WTC11 (cell line): ENCODE measurements around the gene OXGR1. TPM values are rescaled to one million over a fixed set of nuclear protein-coding genes. Genes with fewer than 3 reads are reported as not detected.

Source experiments
- ATAC-seq: fragments of 200-7000 bp; cut with Tn5 transposase; 2 replicates; pipeline ENCODE4 v1.10.0; 2021; ENCODE audit warnings: mild to moderate bottlenecking, moderate library complexity
- CTCF ChIA-PET: fragments of 300-600 bp; sonication (Branson Sonifier 250); formaldehyde crosslinking; loops from one replicate; lab custom pipeline; 2021; ENCODE audit warnings: antibody characterized with exemption; lab: Charles Lee
- POLR2A ChIA-PET: fragments of 350-600 bp; sonication (Branson Sonifier 250); formaldehyde crosslinking; loops from one replicate; lab custom pipeline; 2021; ENCODE audit warnings: antibody characterized with exemption; lab: Charles Lee
- DNase-seq: peaks from one replicate; pipeline ENCODE4 v3.0.0; 2021; ENCODE audit warnings: low spot score
- H3K27ac Mint-ChIP-seq: 2 replicates; pipeline ENCODE4 v1.8.0; 2021; ENCODE audit warnings: mixed read lengths
- H3K27me3 Mint-ChIP-seq: 2 replicates; pipeline ENCODE4 v1.8.0; 2021; ENCODE audit warnings: low read depth, mild to moderate bottlenecking, moderate library complexity, mixed read lengths
- H3K36me3 Mint-ChIP-seq: 2 replicates; pipeline ENCODE4 v1.8.0; 2021; ENCODE audit warnings: mixed read lengths
- H3K4me1 Mint-ChIP-seq: 2 replicates; pipeline ENCODE4 v1.8.0; 2022; ENCODE audit warnings: mixed read lengths
- H3K4me3 Mint-ChIP-seq: 2 replicates; pipeline ENCODE4 v1.8.0; 2021; ENCODE audit warnings: mild to moderate bottlenecking, moderate library complexity, mixed read lengths
- H3K9me3 Mint-ChIP-seq: 2 replicates; pipeline ENCODE4 v1.8.0; 2021; ENCODE audit warnings: mixed read lengths
- CREM ChIP-seq: sonication (generic); formaldehyde crosslinking; IDR thresholded peaks from 2 replicates; pipeline ENCODE4 v1.8.1; 2022; ENCODE audit warnings: mild to moderate bottlenecking, missing genetic modification reagents, moderate library complexity
- ELF4 ChIP-seq: sonication (generic); formaldehyde crosslinking; IDR thresholded peaks from 2 replicates; pipeline ENCODE4 v1.8.1; 2022; ENCODE audit warnings: low read depth, mild to moderate bottlenecking, moderate library complexity, missing genetic modification reagents
- EMX1 ChIP-seq: fragments of 250-450 bp; sonication (Bioruptor Pico); IDR thresholded peaks from 2 replicates; pipeline ENCODE4 v1.8.0; 2021; ENCODE audit warnings: mild to moderate bottlenecking
- HMGA2 ChIP-seq: fragments of 250-450 bp; sonication (Bioruptor Pico); IDR thresholded peaks from 2 replicates; pipeline ENCODE4 v1.4.0; 2021; ENCODE audit warnings: mild to moderate bottlenecking, moderate library complexity
- IRF2 ChIP-seq: sonication (generic); formaldehyde crosslinking; IDR thresholded peaks from 2 replicates; pipeline ENCODE4 v1.8.0; 2022; ENCODE audit warnings: low read depth, missing genetic modification reagents, borderline replicate concordance
- NFATC4 ChIP-seq: fragments of 250-450 bp; sonication (Bioruptor Pico); IDR thresholded peaks from 2 replicates; pipeline ENCODE4 v1.9.0; 2021; ENCODE audit warnings: mild to moderate bottlenecking
- NR1H2 ChIP-seq: sonication (generic); formaldehyde crosslinking; IDR thresholded peaks from 2 replicates; pipeline ENCODE4 v1.9.0; 2021; ENCODE audit warnings: mild to moderate bottlenecking, moderate library complexity, missing genetic modification reagents
- RELA ChIP-seq: sonication (generic); formaldehyde crosslinking; IDR thresholded peaks from 2 replicates; pipeline ENCODE4 v1.8.1; 2022; ENCODE audit warnings: missing genetic modification reagents, mild to moderate bottlenecking, borderline replicate concordance
- ZNF138 ChIP-seq: sonication (generic); formaldehyde crosslinking; conservative IDR thresholded peaks from 2 replicates; pipeline ENCODE4 v1.8.1; 2022; ENCODE audit warnings: mild to moderate bottlenecking, moderate library complexity, missing genetic modification reagents
- ZNF219 ChIP-seq: sonication (generic); formaldehyde crosslinking; IDR thresholded peaks from 2 replicates; pipeline ENCODE4 v1.8.0; 2023; ENCODE audit warnings: missing genetic modification reagents, mild to moderate bottlenecking, borderline replicate concordance
- ZNF396 ChIP-seq: fragments of 250-450 bp; sonication (Bioruptor Pico); IDR thresholded peaks from 2 replicates; pipeline ENCODE4 v1.8.0; 2021; ENCODE audit warnings: mild to moderate bottlenecking, moderate library complexity, borderline replicate concordance
- ZNF423 ChIP-seq: fragments of 250-450 bp; sonication (Bioruptor Pico); IDR thresholded peaks from 2 replicates; pipeline ENCODE4 v2.1.2; 2022; ENCODE audit warnings: mild to moderate bottlenecking, moderate library complexity
- total RNA-seq: library from RNA; stranded (reverse); gene quantifications from 3 replicates; pipeline ENCODE4 v1.2.3, GENCODE V29; 2021
- TF ChIP-seq, protein P1 (sequence below): sonication (generic); formaldehyde crosslinking; conservative IDR thresholded peaks from 2 replicates; pipeline ENCODE4 v1.8.1; 2023; ENCODE audit warnings: mild to moderate bottlenecking, low read depth, missing genetic modification reagents, moderate library complexity
- TF ChIP-seq, protein P2 (sequence below): sonication (generic); formaldehyde crosslinking; IDR thresholded peaks from 2 replicates; pipeline ENCODE4 v1.8.1; 2023; ENCODE audit warnings: mild to moderate bottlenecking, missing genetic modification reagents, moderate library complexity
- TF ChIP-seq, protein P3 (sequence below): sonication (generic); formaldehyde crosslinking; IDR thresholded peaks from 2 replicates; pipeline ENCODE4 v1.8.1; 2023; ENCODE audit warnings: mild to moderate bottlenecking, missing genetic modification reagents

Gene OXGR1
- total RNA-seq, 1 experiment from 2014 or later: 0.39 TPM

DNA sequence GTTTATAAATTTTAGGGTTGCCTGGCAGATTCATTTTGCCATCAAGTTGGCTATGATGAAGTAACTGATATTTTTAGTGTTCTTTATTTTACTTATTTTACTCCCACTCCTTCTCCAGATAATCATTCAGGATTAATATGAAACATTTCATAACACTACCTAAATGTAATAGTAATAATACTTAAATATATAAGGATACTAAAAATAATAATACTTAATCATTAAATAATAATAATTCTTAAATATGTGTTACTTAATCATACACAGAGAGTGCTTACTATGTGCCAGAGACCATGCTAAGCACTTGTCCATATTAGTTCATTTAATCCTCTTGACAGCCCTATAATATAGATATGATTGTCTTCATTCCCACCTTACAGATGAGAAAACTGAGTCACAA is 23.0 kb upstream of the OXGR1 start:
- peaks cover 7% of the 10 kb centered on the region; the same call in 1 of the 2 replicates for H3K9me3 Mint-ChIP-seq
- CTCF ChIA-PET: interaction anchor here (0.6 to 2.2 kb wide), 7 partner anchors 12 to 195 kb away, joined by 3 to 15 read pairs (median 6); no protein-coding TSS in a partner anchor
- ATAC-seq: no peak

DNA sequence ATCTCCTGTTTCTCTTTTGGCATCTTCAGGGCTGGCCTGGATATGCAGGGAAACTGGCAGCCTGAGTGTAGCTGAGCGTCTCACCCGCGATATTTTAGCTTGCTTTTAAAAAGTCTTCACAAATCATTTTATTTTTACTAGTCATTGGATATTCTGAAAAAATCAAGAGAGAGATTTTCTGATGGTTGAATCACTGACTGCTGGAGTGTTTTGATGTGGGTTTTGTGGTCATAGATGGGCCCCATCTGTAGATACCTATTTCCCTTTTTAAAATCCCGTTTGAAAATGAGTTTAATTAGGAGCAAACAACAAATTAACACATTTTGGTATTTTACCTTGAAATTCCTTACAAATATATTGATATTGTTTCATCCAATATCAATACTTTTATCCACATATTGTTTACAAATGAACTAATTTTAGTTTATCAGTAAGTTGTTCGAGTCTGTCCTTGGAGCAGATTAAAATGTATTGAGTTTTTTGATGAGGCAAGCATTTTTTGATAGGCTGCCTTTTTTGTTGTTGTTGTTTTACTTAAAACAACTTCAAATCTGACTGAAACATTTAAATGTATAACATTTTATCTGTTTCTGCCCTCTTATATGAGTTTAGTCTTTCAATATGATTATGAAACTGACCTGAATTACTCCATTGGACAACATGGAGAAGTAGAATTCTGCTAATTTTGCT is 21.5 kb upstream of the OXGR1 start:
- Mint-ChIP-seq H3K4me1 (peaks cover 6% of the 10 kb centered on the region), H3K36me3 (no peaks in the 10 kb centered on the region), H3K9me3 (peaks cover 7% of the 10 kb centered on the region; the same call in 1 of the 2 replicates), H3K27ac (no peak overlapping the region), H3K27me3 (peaks cover 12% of the 10 kb centered on the region), H3K4me3 (no peak overlapping the region)
- ChIA-PET POLR2A (no interaction called here), CTCF (interaction anchor here (0.7 kb wide), 2 partner anchors 221 to 241 kb away, joined by 3 to 4 read pairs; no protein-coding TSS in a partner anchor)
- no peak for DNase-seq
- TF ChIP-seq ZNF396 (CRISPR knock-in tag) (no peak), ZNF219 (CRISPR knock-in tag) (no peak), IRF2 (CRISPR knock-in tag) (no peak)
- TF ChIP-seq, protein P1, sequence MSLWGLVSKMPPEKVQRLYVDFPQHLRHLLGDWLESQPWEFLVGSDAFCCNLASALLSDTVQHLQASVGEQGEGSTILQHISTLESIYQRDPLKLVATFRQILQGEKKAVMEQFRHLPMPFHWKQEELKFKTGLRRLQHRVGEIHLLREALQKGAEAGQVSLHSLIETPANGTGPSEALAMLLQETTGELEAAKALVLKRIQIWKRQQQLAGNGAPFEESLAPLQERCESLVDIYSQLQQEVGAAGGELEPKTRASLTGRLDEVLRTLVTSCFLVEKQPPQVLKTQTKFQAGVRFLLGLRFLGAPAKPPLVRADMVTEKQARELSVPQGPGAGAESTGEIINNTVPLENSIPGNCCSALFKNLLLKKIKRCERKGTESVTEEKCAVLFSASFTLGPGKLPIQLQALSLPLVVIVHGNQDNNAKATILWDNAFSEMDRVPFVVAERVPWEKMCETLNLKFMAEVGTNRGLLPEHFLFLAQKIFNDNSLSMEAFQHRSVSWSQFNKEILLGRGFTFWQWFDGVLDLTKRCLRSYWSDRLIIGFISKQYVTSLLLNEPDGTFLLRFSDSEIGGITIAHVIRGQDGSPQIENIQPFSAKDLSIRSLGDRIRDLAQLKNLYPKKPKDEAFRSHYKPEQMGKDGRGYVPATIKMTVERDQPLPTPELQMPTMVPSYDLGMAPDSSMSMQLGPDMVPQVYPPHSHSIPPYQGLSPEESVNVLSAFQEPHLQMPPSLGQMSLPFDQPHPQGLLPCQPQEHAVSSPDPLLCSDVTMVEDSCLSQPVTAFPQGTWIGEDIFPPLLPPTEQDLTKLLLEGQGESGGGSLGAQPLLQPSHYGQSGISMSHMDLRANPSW: no peak
- no peak for ATAC-seq

More for the DNA sequence above, 23.0 kb upstream of the OXGR1 start:
- H3K36me3 Mint-ChIP-seq: no peaks in the 10 kb centered on the region
- no peak for DNase-seq
- POLR2A ChIA-PET: no interaction called here
- H3K4me1 Mint-ChIP-seq: peaks cover 8% of the 10 kb centered on the region
- H3K27ac Mint-ChIP-seq: no peak overlapping the region
- no peak overlapping the region for H3K4me3 Mint-ChIP-seq
- TF ChIP-seq ZNF138 (CRISPR knock-in tag): no peak
- TF ChIP-seq HMGA2: peak; percentile 92
- no peak for TF ChIP-seq RELA (CRISPR knock-in tag)
- peaks cover 9% of the 10 kb centered on the region for H3K27me3 Mint-ChIP-seq

DNA sequence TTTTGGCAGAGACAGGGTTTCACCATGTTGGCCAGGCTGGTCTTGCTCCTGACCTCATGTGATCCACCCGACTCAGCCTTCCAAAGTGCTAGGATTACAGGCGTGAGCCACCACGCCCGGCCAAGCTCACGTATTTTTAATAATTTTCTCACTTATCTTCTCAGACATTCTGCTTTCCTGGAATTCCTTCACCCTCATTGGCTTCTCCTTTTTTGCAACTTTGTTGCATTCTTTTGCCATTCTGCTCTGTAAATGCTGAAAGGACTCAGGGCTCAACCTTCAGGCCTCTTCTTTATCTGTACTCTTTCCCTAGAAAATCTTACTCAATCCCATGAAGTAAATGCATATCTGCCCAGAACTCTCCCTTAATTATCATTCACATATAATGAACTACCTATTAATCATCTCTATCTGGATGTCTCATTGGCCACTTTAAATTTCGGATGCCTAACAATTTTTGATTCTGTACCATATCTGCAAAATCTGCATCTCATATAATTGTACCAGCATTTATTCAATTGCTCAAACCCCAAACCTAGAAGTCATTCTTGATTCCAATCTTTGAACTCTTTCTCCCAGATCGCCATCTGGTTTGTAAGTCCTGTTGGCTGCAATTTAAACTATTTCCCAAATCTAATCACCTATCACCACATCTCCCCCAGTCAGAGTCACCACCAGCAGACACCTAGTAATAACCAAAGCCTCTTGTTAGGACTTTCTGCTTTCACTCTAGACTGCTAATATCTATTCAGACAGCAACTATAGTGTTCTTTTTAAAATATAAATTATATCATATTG is 18.2 kb upstream of the OXGR1 start:
- Mint-ChIP-seq H3K27ac (no peak overlapping the region), H3K4me1 (no peaks in the 10 kb centered on the region), H3K36me3 (no peaks in the 10 kb centered on the region), H3K27me3 (peaks cover 11% of the 10 kb centered on the region)
- POLR2A ChIA-PET: no interaction called here
- ATAC-seq: no peak
- TF ChIP-seq CREM (CRISPR knock-in tag): no peak
- TF ChIP-seq EMX1: no peak
- TF ChIP-seq, protein P2, sequence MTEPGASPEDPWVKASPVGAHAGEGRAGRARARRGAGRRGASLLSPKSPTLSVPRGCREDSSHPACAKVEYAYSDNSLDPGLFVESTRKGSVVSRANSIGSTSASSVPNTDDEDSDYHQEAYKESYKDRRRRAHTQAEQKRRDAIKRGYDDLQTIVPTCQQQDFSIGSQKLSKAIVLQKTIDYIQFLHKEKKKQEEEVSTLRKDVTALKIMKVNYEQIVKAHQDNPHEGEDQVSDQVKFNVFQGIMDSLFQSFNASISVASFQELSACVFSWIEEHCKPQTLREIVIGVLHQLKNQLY (CRISPR knock-in tag): no peak
- no peak for TF ChIP-seq NR1H2 (CRISPR knock-in tag)
- TF ChIP-seq ZNF423 (CRISPR knock-in tag): no peak
- TF ChIP-seq NFATC4 (CRISPR knock-in tag): no peak
- TF ChIP-seq, protein P3, sequence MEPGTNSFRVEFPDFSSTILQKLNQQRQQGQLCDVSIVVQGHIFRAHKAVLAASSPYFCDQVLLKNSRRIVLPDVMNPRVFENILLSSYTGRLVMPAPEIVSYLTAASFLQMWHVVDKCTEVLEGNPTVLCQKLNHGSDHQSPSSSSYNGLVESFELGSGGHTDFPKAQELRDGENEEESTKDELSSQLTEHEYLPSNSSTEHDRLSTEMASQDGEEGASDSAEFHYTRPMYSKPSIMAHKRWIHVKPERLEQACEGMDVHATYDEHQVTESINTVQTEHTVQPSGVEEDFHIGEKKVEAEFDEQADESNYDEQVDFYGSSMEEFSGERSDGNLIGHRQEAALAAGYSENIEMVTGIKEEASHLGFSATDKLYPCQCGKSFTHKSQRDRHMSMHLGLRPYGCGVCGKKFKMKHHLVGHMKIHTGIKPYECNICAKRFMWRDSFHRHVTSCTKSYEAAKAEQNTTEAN (CRISPR knock-in tag): no peak
- TF ChIP-seq, protein P1: no peak
- no peak for TF ChIP-seq ELF4 (CRISPR knock-in tag)
- TF ChIP-seq ZNF396 (CRISPR knock-in tag): no peak
- TF ChIP-seq, all 79 proteins: peak for 0
- CTCF ChIA-PET: no interaction called here
- H3K9me3 Mint-ChIP-seq: peaks cover 7% of the 10 kb centered on the region; the same call in 1 of the 2 replicates
- H3K4me3 Mint-ChIP-seq: no peak overlapping the region
- DNase-seq: no peak
